Activated T-helper 2 cell treated with anti-CD3 and anti-CD28 coated beads, Interferon-gamma antibody, Interleukin-2, Interleukin-4, amounts not matched to agents 10 μg/mL and 5 μg/mL and 100 μg/mL, durations not matched to agents 14 hours and 24 hours and 36 hours (primary cell): ENCODE measurements around the gene IQGAP2. TPM values are rescaled to one million over a fixed set of nuclear protein-coding genes. Genes with fewer than 3 reads are reported as not detected.
"Not testable (repeated sequence)": the region's sequence is repeated elsewhere in the genome, so short reads cannot be mapped to it uniquely, and the experiment has no call there.

Experiments
- DNase-seq: peaks from one replicate; pipeline ENCODE4 v3.0.0; 2021; ENCODE audit warnings: low spot score
- H3K27ac Mint-ChIP-seq: one replicate; pipeline ENCODE4 v1.8.0; 2021; ENCODE audit warnings: mixed read lengths
- H3K27me3 Mint-ChIP-seq: one replicate; pipeline ENCODE4 v1.8.0; 2021; ENCODE audit warnings: low read depth, mixed read lengths
- H3K36me3 Mint-ChIP-seq: one replicate; pipeline ENCODE4 v1.8.0; 2021; ENCODE audit warnings: low read depth, mixed read lengths
- H3K4me1 Mint-ChIP-seq: one replicate; pipeline ENCODE4 v1.8.0; 2021; ENCODE audit warnings: low read depth, mixed read lengths
- H3K4me3 Mint-ChIP-seq: one replicate; pipeline ENCODE4 v1.8.0; 2021; ENCODE audit warnings: low read depth, mild to moderate bottlenecking, moderate library complexity, mixed read lengths
- H3K9me3 Mint-ChIP-seq: one replicate; pipeline ENCODE4 v1.8.0; 2021; ENCODE audit warnings: mixed read lengths
- intact Hi-C: fragments of 100-400 bp; cut with micrococcal nuclease; formaldehyde crosslinking; loops from one replicate; pipeline ENCODE4 v1.15.1; 2023
- total RNA-seq: library from RNA; stranded (reverse); gene quantifications from 2 replicates; pipeline ENCODE4 v1.2.3, GENCODE V29; 2022

The IQGAP2 gene
- total RNA-seq, 1 donor from 2014 or later, result 28.3 TPM

DNA sequence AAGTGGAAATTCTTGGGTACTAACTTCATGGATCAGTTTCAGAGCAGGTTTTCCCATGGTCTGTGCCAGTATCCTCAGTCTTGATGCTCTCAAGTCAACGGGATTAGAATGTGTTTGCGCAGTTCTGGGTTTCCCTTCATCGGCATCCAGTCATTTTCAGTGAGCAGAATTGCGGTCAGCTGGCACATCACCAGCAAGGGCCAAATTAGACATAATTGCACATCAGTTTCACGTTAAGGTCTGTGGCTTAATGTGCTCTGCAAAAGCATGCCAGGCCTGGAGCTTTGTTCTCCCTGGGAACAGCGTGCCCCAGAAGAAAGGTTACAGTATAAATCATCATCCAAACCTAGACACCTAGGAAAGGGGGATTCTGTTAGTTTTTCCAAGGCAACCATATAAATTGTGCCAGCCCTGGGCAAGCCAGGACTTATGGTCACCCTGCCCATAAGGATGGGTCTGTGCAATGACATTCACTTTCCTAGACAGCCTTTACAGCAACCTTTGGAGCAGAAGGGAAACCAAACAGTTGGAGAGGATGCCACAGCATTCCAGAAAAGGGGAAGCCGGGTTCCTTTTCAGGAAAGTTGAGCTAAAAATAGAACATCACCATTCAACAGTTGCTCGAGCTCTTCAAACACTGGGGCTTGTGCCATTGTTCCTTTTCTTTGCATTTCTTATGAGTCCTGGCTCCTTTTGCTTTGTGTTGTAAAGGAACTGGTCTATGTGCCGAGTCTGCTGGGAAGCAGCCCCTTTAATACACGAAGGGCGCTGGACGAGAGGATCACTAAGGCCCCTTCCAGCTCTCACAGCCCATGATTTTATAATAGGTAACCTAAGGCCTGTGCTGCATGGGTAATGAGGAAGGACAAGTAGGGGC, 23.1 kb downstream of the IQGAP2 start:
- intact Hi-C loops, result no loop called here
- H3K9me3 Mint-ChIP-seq, result no peaks in the 10 kb centered on the region
- DNase-seq, result no peak
- peaks cover 5% of the 10 kb centered on the region for H3K4me1 Mint-ChIP-seq
- peaks cover 9% of the 10 kb centered on the region for H3K36me3 Mint-ChIP-seq
- no peak overlapping the region for H3K27ac Mint-ChIP-seq
- no peaks in the 10 kb centered on the region for H3K27me3 Mint-ChIP-seq
- no peak overlapping the region for H3K4me3 Mint-ChIP-seq

- Mint-ChIP-seq H3K27ac (no peak overlapping the region), H3K36me3 (peaks cover 6% of the 10 kb centered on the region), H3K4me3 (no peak overlapping the region), H3K9me3 (no peaks in the 10 kb centered on the region), H3K27me3 (no peaks in the 10 kb centered on the region), H3K4me1 (peaks cover 5% of the 10 kb centered on the region)
- intact Hi-C loops, result no loop called here
- no peak for DNase-seq
Observed at GRCh38 chr5:76427206-76428140, 24.4 kb downstream of the IQGAP2 start.

- DNase-seq, intact Hi-C loops, H3K27ac Mint-ChIP-seq, H3K27me3 Mint-ChIP-seq, H3K9me3 Mint-ChIP-seq, H3K36me3 Mint-ChIP-seq, H3K4me3 Mint-ChIP-seq, H3K4me1 Mint-ChIP-seq: not testable (repeated sequence)
Observed at GRCh38 chr5:76428550-76428949, 25.5 kb downstream of the IQGAP2 start.

- no peak for DNase-seq
- no peak overlapping the region for H3K4me3 Mint-ChIP-seq
- peaks cover 21% of the 10 kb centered on the region for H3K9me3 Mint-ChIP-seq
- H3K36me3 Mint-ChIP-seq, result peaks cover 11% of the 10 kb centered on the region
- H3K4me1 Mint-ChIP-seq, result peaks cover 3% of the 10 kb centered on the region
- H3K27ac Mint-ChIP-seq, result no peak overlapping the region
- intact Hi-C loops, result no loop called here
- no peaks in the 10 kb centered on the region for H3K27me3 Mint-ChIP-seq
Observed at GRCh38 chr5:76433261-76433660, 30.2 kb downstream of the IQGAP2 start.

GRCh38 chr5:76437507-76437906, 34.4 kb downstream of the IQGAP2 start:
- intact Hi-C loops, result not testable (repeated sequence)

DNA sequence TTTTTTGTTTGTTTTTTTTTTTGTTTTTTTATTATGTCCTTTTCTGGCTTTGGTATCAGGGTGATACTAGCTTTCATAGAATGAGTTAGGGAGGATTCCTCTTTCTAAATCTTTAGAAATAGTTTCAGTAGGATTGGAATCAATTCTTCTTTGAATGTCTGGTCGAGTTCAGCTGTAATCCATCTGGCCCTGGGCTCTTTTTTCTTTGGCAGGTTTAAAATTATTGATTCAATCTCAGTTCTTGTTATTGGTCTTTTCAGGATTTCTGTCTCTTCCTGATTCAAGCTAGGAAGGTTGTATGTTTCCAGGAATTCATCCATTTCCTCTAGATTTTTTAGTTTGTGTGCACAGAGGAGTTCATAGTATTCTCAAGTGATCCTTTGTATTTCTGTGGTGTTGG, 34.9 kb downstream of the IQGAP2 start:
- intact Hi-C loops, result no loop called here
- no peak overlapping the region for H3K4me3 Mint-ChIP-seq
- peaks cover 7% of the 10 kb centered on the region for H3K4me1 Mint-ChIP-seq
- peaks cover 40% of the 10 kb centered on the region for H3K9me3 Mint-ChIP-seq
- H3K27me3 Mint-ChIP-seq, result no peaks in the 10 kb centered on the region
- H3K27ac Mint-ChIP-seq, result no peak overlapping the region
- DNase-seq, result no peak
- peaks cover 32% of the 10 kb centered on the region for H3K36me3 Mint-ChIP-seq

More at GRCh38 chr5:76437507-76437906, 34.4 kb downstream of the IQGAP2 start:
- H3K27me3 Mint-ChIP-seq, H3K4me1 Mint-ChIP-seq, DNase-seq, H3K4me3 Mint-ChIP-seq, H3K27ac Mint-ChIP-seq: not testable (repeated sequence)
- Mint-ChIP-seq H3K9me3 (peaks cover 40% of the 10 kb centered on the region), H3K36me3 (peaks cover 32% of the 10 kb centered on the region)

DNA sequence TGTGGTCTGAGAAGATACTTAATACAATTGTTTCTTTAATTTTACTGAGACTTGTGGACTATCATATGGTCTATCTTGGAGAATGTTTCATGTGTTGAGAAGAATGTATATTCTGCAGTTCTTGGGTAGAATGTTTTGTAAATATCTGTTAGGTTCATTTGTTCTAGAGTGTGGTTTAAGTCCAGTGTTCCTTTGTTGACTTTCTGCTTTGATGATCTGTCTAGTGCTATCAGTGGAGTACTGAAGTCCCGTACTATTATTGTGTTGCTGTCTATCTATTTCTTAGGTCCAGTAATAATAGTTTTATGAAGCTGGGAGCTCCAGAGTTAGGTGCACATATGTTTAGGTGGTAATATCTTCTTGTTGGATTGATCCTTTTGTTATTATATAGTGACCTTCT, 36.1 kb downstream of the IQGAP2 start:
- no peak overlapping the region for H3K4me3 Mint-ChIP-seq
- H3K27me3 Mint-ChIP-seq, result no peaks in the 10 kb centered on the region
- H3K9me3 Mint-ChIP-seq, result peaks cover 40% of the 10 kb centered on the region
- peaks cover 32% of the 10 kb centered on the region for H3K36me3 Mint-ChIP-seq
- peaks cover 4% of the 10 kb centered on the region for H3K4me1 Mint-ChIP-seq
- DNase-seq, result no peak
- intact Hi-C loops, result no loop called here
- no peak overlapping the region for H3K27ac Mint-ChIP-seq

DNA sequence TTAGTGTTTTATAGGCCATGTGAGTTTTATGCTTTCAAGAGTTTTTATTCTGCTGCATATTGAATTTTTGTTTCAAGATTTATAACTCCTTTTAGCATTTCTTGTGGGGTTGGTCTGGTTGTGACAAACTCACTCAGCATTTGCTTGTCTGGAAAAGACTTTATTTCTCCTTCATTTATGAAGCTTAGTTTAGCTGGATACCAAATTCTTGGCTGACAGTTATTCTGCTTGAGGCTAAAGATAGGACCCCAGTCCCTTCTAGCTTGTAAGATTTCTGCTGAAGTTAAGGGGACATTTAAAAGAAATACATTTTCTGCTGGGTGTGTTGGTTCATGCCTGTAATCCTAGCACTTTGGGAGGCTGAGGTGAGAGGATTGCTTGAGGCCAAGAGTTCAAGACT, 36.8 kb downstream of the IQGAP2 start:
- no peak overlapping the region for H3K27ac Mint-ChIP-seq
- peaks cover 40% of the 10 kb centered on the region for H3K9me3 Mint-ChIP-seq
- peaks cover 32% of the 10 kb centered on the region for H3K36me3 Mint-ChIP-seq
- no peak for DNase-seq
- intact Hi-C loops, result no loop called here
- peaks cover 5% of the 10 kb centered on the region for H3K4me1 Mint-ChIP-seq
- H3K4me3 Mint-ChIP-seq, result no peak overlapping the region
- H3K27me3 Mint-ChIP-seq, result no peaks in the 10 kb centered on the region

DNA sequence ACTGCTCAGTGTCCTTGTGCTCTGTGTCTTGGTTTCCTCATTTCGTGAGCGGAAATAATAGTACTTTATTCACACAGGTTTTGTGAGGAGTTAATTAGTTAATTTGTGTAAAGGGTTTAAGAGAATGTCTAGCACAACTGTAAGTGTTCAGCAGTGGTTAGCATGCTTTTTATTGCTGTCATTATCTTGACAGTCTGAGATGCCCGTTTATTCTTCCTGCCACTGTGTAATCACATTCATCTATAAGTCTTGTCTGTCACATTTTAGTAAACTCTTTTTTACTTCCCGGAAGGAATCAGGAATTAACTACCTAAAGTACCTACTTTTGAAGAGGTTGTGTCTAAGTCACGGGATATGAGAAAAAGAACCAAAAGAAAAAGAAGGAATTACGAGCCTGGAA, 38.0 kb downstream of the IQGAP2 start:
- H3K27me3 Mint-ChIP-seq, result no peaks in the 10 kb centered on the region
- H3K36me3 Mint-ChIP-seq, result peaks cover 37% of the 10 kb centered on the region
- intact Hi-C loops, result no loop called here
- peaks cover 28% of the 10 kb centered on the region for H3K9me3 Mint-ChIP-seq
- H3K4me3 Mint-ChIP-seq, result no peak overlapping the region
- H3K4me1 Mint-ChIP-seq, result peaks cover 11% of the 10 kb centered on the region
- no peak for DNase-seq
- no peak overlapping the region for H3K27ac Mint-ChIP-seq

DNA sequence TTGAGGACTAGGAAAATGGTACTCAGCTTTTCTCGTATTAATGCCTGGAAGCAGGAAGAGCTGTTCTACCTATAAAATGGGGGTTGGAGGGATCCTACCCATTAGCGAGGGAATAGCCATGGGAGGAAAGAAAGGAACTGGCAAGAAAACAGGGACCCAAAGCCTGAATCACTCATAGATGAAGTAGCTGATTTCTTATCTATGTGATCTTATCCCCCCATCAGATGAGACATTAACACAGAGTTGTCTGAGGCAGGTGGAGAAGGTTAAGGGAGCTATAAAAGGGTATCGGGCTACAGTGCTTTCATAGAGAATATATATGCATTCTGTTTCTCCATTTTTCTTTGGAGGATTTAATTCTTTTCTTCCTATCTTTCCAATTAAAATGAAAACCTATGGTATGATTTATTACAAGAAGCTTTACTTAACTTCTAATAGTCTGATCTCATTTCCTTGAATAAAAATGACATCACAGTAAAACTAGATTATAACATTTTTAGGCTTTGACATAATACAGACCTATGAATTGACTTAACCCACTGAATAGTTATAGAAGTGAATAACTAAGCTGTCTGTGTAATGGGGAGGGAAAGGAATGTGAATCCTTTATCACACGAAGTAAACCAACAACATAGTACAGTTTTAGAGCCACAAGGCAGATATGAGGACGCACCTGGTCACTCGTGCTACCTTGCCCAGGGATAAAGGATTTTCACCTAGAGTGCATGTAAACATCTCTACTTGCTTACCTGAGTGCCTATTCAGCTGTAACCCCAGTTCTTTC, 39.0 kb downstream of the IQGAP2 start:
- Mint-ChIP-seq H3K36me3 (peaks cover 40% of the 10 kb centered on the region), H3K27ac (no peak overlapping the region), H3K4me3 (no peak overlapping the region), H3K4me1 (peaks cover 11% of the 10 kb centered on the region), H3K27me3 (no peaks in the 10 kb centered on the region), H3K9me3 (peaks cover 27% of the 10 kb centered on the region)
- intact Hi-C loops, result no loop called here
- DNase-seq, result no peak

- Mint-ChIP-seq H3K27me3 (no peaks in the 10 kb centered on the region), H3K27ac (no peak overlapping the region), H3K4me3 (no peak overlapping the region), H3K36me3 (peaks cover 37% of the 10 kb centered on the region), H3K9me3 (peaks cover 19% of the 10 kb centered on the region), H3K4me1 (peaks cover 11% of the 10 kb centered on the region)
- no peak for DNase-seq
- intact Hi-C loops, result no loop called here
Observed at GRCh38 chr5:76443066-76443800, 40.1 kb downstream of the IQGAP2 start.

DNA sequence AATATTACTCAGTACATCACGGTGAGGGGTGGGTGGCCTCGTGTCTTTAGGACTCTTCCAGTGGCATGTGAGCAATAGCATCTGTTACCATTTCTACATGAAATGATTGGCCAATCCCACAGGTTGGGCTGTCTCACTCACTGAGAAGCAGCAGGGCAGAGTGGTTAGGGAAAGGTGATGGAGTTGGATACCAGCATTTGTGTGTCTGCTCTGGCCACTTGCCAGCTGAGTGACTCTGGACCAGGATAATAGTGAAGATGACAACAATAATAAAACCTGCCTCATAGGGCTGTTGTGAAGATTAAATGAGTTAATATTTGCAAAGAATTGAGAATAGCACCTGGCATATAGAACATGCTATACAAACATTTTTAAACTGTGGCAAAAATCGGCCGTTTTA, 42.0 kb downstream of the IQGAP2 start:
- no peak for DNase-seq
- Mint-ChIP-seq H3K4me3 (no peak overlapping the region), H3K27me3 (no peaks in the 10 kb centered on the region), H3K4me1 (peaks cover 14% of the 10 kb centered on the region), H3K27ac (no peak overlapping the region), H3K9me3 (peaks cover under 1% of the 10 kb centered on the region), H3K36me3 (peaks cover 38% of the 10 kb centered on the region)
- intact Hi-C loops, result no loop called here
